IPS DF 6.9 (cell line): ENCODE measurements around the gene WDR90.

Experiments used
- DNase-seq: peaks from one replicate; pipeline ENCODE4 v3.0.0-alpha.2; 2013; ENCODE audit warnings: low read depth, low spot score
- H3K27ac ChIP-seq: one replicate; pipeline ENCODE4 v1.5.1; 2013; ENCODE audit warnings: low read length, control low read depth
- H3K27me3 ChIP-seq: 2 replicates; pipeline ENCODE4 v1.6.1; 2013; ENCODE audit warnings: mild to moderate bottlenecking, low read length; ENCODE audit not compliant: control insufficient read depth, insufficient read depth
- H3K36me3 ChIP-seq: 2 replicates; pipeline ENCODE4 v1.6.1; 2013; ENCODE audit warnings: low read length; ENCODE audit not compliant: control insufficient read depth, insufficient read depth
- H3K4me1 ChIP-seq: 2 replicates; pipeline ENCODE4 v1.6.1; 2013; ENCODE audit warnings: low read length; ENCODE audit not compliant: control insufficient read depth, insufficient read depth
- H3K4me3 ChIP-seq: 2 replicates; pipeline ENCODE4 v1.5.1; 2013; ENCODE audit warnings: mild to moderate bottlenecking, low read length
- H3K9me3 ChIP-seq: 2 replicates; pipeline ENCODE4 v1.6.1; 2013; ENCODE audit warnings: low read length, inconsistent platforms; ENCODE audit not compliant: control insufficient read depth, insufficient read depth
- WGBS: extraction: QIAGEN DNeasy Blood & Tissue Kit; methylation state at CpG from one replicate; pipeline ENCODE4 v1.1.7; 2013; ENCODE audit warnings: mixed read lengths, missing lambda C conversion rate; ENCODE audit not compliant: insufficient read length, insufficient coverage; 5-methylcytosine and 5-hydroxymethylcytosine counted together

WDR90 gene

DNA sequence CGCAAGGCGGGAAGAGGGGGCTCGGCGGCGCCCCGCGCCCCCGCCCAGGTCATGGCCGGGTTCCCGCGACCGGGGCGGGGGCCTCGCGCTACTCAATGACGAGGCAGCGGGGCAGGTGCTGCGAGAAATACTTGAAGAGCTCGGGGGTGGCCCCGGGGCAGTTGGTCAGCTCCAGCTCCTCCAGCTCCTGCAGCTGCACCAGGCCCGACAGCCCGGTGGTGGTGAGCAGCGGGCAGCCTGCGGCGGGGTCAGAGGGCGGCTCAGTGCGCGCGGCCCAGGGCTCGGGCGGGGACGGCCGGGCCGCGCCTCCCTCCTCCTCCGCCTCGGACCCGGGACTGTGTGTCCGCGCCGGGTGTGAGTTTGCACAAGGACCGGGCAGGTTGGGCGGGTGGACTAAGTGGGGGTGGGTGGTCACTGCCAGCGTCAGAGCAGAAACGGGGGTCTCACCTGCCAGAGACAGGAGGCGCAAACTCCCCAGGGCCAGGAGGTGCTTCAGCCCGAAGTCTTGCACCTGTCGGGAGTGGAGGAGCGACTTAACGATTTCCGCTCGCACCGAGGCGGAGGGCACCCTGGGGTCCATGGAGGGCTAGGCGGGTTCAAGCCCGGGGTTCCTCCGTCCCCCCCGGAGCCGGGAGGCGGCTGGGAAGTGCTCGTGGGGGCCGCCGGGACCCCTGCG is 45.2 kb downstream of the WDR90 start:
- WGBS: no CpG with 5 or more reads among the region's 64 CpGs
- Histone ChIP-seq H3K36me3 (peaks cover under 1% of the 10 kb centered on the region; the same call in 1 of the 2 replicates), H3K4me3 (peak overlapping the region; percentile 48), H3K27ac (no peak overlapping the region), H3K4me1 (peaks cover 10% of the 10 kb centered on the region), H3K9me3 (no peaks in the 10 kb centered on the region), H3K27me3 (peaks cover 4% of the 10 kb centered on the region; the same call in 1 of the 2 replicates)
- no peak for DNase-seq

DNA sequence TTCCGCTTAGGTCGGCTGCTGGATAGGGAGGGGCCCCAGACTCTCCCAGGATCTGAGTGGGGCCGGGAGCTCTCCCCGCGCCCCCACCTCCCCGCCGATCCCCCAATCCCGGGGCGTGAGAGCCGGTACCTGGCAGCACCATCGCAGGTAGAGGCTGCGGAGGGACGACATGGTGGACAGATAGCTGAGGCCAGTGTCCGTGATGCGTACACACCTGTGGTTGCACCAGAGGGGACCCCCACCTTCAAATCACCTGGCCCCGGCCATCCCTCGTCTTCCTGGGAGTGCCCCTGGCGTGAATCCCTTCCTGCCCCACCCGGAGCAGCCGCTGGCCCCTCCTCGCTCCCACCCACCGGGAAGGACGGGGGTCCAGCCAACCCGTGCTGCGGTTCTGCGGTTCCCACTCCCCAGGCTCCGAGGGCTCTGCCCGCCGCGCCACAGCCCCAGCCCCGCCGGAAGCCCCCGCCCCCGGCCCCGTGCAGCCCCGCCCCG is 45.7 kb downstream of the WDR90 start:
- H3K4me3 ChIP-seq: peak overlapping the region; percentile 48; the same call in 1 of the 2 replicates
- H3K4me1 ChIP-seq: peaks cover 6% of the 10 kb centered on the region
- H3K27me3 ChIP-seq: peaks cover 6% of the 10 kb centered on the region; the same call in 1 of the 2 replicates
- WGBS: no CpG with 5 or more reads among the region's 37 CpGs
- H3K36me3 ChIP-seq: no peaks in the 10 kb centered on the region; the same call in 1 of the 2 replicates
- H3K27ac ChIP-seq: no peak overlapping the region
- H3K9me3 ChIP-seq: no peaks in the 10 kb centered on the region
- no peak for DNase-seq

DNA sequence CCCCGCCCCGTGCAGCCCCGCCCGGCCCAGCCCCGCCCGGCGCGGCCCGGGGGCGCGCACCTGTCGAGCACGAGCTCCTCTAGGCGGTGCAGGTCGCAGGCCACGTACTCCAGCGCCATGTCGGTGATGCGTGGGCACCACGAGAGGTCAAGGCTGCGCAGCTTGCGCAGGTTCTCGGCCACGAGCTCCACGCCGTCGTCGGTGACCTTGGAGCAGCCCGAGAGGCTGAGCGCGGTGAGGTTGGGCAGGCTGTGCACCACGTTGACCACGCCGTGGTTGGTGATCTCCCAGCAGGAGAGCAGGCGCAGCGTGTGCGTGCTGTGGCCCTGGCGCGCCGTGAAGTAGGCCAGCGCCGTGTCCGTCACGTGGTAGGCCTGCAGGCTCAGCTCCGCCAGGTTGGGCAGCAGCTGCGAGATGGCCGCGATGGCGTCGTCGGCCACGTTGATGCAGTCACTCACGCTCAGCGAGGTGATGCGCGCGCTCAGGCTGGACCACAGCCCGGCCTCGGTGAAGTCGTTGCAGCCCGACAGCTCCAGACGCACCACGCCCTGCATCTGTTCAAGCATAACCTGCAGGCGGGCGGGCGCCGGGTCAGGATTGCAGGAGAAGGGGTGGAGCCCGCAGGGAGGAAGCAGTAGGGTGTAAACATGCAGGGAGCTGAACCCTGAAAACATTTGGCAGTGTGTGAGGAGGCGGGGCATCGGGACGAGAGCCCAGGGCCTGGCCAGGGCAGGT is 46.4 kb downstream of the WDR90 start:
- Histone ChIP-seq H3K27ac (no peak overlapping the region), H3K36me3 (no peaks in the 10 kb centered on the region; the same call in 1 of the 2 replicates), H3K27me3 (peaks cover 6% of the 10 kb centered on the region; the same call in 1 of the 2 replicates), H3K4me3 (peak overlapping the region; percentile 43; the same call in 1 of the 2 replicates), H3K4me1 (peaks cover 6% of the 10 kb centered on the region), H3K9me3 (no peaks in the 10 kb centered on the region)
- no peak for DNase-seq
- no CpG with 5 or more reads among the region's 71 CpGs for WGBS

DNA sequence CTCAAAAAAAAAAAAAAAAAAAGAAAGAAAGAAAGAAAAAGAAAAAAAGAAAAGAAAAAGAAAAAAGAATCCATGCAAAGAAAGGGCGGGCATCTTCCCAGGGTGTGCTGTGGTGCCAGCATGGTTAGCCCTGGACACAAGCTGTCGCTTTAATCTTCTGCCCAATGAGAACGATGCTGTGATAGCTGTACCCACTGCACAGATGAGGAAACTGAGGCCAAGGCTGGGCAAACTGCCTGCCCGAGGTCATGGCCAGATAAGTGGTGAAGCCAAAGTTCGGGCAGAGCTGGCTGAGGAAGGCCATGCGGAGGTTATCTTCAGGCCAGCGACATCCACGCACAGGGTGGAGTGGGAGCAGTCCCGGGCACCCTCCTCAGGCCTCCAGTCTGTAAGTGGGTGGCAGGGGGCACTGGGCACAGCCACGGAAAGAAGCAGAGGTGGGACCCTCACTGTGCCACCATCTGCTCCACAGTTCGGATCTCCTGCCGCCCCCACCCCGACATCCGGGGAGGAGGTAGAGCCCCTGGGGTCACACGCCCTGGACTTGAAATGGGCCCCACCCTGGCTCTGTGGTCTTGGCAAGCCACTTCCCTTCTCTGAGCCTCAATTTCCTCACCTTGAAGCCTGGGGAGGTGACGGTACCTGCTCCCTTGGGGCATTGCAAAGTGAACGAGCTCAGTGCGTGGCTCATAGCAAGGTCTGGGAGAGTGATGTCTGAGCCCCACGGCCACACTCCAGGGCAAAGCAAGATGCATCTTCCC is 49.9 kb downstream of the WDR90 start:
- no peaks in the 10 kb centered on the region; the same call in 1 of the 2 replicates for H3K36me3 ChIP-seq
- H3K9me3 ChIP-seq: no peaks in the 10 kb centered on the region
- no peak for DNase-seq
- no CpG with 5 or more reads among the region's 19 CpGs for WGBS
- H3K4me3 ChIP-seq: no peak overlapping the region
- H3K27me3 ChIP-seq: peaks cover 36% of the 10 kb centered on the region
- H3K27ac ChIP-seq: no peak overlapping the region
- peaks cover 3% of the 10 kb centered on the region for H3K4me1 ChIP-seq

- no peaks in the 10 kb centered on the region for H3K4me1 ChIP-seq
- no peak overlapping the region for H3K27ac ChIP-seq
- H3K9me3 ChIP-seq: no peaks in the 10 kb centered on the region
- H3K36me3 ChIP-seq: no peaks in the 10 kb centered on the region
- H3K4me3 ChIP-seq: no peak overlapping the region
- H3K27me3 ChIP-seq: peaks cover 43% of the 10 kb centered on the region
- no peak for DNase-seq
- no CpG with 5 or more reads among the region's 76 CpGs for WGBS
Observed at GRCh38 chr16:700684-701584, 51.8 kb downstream of the WDR90 start.

DNA sequence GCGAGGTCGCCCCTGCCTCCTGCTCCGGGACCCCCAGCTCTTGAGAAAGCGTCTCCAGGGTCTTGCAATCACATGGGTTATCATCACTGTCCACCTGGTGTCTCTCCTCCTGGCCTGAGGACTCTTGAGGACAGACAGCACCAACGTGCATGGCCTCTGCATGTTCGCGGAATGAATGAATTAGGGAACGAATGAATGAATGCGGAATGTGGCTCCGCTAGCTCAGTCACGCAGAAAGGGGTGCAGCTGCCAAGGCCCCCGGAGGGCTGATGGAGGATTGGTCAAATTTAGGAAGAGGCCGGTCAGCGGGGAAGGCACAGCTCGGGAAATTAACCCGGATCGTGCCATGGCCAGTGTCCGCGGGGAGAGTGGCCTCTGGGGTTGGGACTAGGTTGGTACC is 53.2 kb downstream of the WDR90 start:
- no peaks in the 10 kb centered on the region for H3K36me3 ChIP-seq
- H3K9me3 ChIP-seq: no peaks in the 10 kb centered on the region
- no CpG with 5 or more reads among the region's 19 CpGs for WGBS
- H3K27me3 ChIP-seq: peaks cover 52% of the 10 kb centered on the region
- no peak overlapping the region for H3K4me3 ChIP-seq
- no peak for DNase-seq
- H3K4me1 ChIP-seq: peaks cover 2% of the 10 kb centered on the region; the same call in 1 of the 2 replicates
- H3K27ac ChIP-seq: no peak overlapping the region

- H3K36me3 ChIP-seq: no peaks in the 10 kb centered on the region
- DNase-seq: no peak
- H3K9me3 ChIP-seq: no peaks in the 10 kb centered on the region
- peaks cover 2% of the 10 kb centered on the region; the same call in 1 of the 2 replicates for H3K4me1 ChIP-seq
- no peak overlapping the region for H3K4me3 ChIP-seq
- no peak overlapping the region for H3K27ac ChIP-seq
- peaks cover 60% of the 10 kb centered on the region for H3K27me3 ChIP-seq
- WGBS: no CpG with 5 or more reads among the region's 12 CpGs
Observed at GRCh38 chr16:703406-703805, 54.2 kb downstream of the WDR90 start.

DNA sequence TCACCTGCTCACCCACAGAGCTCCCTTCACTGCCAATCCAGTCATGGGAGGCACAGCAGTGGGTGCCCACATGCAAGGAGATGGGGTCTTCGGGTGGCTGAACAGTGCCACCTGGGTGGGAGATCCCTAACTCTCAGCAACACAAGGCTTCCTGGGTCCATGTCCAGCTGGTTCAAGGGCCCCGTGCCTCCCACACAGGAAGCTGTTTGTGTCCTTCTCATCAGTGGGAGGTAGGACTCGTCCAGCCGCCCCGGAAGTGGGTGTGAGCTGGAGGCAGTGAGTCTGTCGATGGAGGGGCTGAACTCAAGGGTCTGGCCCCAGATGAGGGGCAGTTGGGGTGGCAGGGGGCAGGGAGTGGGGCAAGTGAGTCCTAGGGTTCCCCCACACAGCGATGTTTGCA is 54.9 kb downstream of the WDR90 start:
- H3K36me3 ChIP-seq: no peaks in the 10 kb centered on the region
- H3K27ac ChIP-seq: no peak overlapping the region
- no peak for DNase-seq
- peaks cover 2% of the 10 kb centered on the region; the same call in 1 of the 2 replicates for H3K4me1 ChIP-seq
- peaks cover 60% of the 10 kb centered on the region for H3K27me3 ChIP-seq
- no CpG with 5 or more reads among the region's 7 CpGs for WGBS
- no peak overlapping the region for H3K4me3 ChIP-seq
- no peaks in the 10 kb centered on the region for H3K9me3 ChIP-seq

DNA sequence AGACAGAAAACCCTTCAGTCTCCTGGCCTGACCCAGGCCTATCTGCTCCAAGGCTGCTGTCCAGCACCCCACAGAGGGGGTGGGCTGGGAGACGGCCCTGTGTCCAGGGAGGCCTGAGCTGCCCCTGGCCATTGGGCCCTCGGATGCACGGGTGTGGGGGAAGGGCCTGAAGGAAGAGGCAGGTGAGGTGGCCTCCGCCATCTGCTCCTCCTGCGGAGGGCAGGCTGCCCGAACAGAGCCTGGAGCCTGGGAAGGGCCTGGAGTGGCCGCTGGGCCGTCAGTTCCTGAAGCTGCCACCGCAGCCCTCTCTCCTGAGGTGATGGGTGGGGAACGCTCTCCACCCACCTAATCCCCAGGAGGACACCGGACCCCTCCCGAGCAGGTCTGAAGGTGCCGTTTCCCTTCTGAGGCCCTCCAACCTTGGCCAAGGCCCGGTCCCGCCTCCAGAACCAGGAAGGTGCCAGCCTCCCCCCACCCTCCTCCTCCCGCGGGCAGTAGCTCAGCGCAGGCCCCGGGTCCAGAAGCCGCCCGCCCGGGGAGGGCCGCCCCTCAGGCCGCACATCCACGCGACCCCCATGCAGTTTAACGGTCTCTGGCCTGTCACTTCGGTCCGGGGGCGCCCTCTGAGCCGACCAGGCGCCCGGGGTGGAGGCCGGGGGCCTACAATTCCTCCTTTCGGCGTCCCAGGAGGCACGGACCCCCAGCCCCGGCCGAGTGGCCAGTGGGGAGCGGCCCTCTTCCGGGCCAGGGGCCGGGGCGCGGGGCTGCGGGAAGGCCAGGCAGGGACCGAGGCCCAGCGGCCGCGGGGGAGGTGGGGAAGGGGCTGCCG is 55.6 kb downstream of the WDR90 start:
- Histone ChIP-seq H3K27me3 (peaks cover 58% of the 10 kb centered on the region), H3K36me3 (no peaks in the 10 kb centered on the region), H3K4me3 (peak overlapping the region; percentile 42; the same call in 1 of the 2 replicates), H3K4me1 (peaks cover 3% of the 10 kb centered on the region; the same call in 1 of the 2 replicates), H3K9me3 (no peaks in the 10 kb centered on the region), H3K27ac (no peak overlapping the region)
- DNase-seq: no peak
- no CpG with 5 or more reads among the region's 50 CpGs for WGBS
